Stimulated activated CD8-positive, alpha-beta memory T cell treated with anti-CD3 and anti-CD28 coated beads, Interleukin-4, amount 100 ng/mL, for 24 hours (primary cell): ENCODE data around the gene WNT9A.
"Not testable (repeated sequence)": the region's sequence is repeated elsewhere in the genome, so short reads cannot be mapped to it uniquely, and the experiment has no call there.

Source experiments
- DNase-seq: peaks from one replicate; pipeline ENCODE4 v3.0.0-alpha.2; 2020; ENCODE audit warnings: low read depth

The WNT9A gene

DNA sequence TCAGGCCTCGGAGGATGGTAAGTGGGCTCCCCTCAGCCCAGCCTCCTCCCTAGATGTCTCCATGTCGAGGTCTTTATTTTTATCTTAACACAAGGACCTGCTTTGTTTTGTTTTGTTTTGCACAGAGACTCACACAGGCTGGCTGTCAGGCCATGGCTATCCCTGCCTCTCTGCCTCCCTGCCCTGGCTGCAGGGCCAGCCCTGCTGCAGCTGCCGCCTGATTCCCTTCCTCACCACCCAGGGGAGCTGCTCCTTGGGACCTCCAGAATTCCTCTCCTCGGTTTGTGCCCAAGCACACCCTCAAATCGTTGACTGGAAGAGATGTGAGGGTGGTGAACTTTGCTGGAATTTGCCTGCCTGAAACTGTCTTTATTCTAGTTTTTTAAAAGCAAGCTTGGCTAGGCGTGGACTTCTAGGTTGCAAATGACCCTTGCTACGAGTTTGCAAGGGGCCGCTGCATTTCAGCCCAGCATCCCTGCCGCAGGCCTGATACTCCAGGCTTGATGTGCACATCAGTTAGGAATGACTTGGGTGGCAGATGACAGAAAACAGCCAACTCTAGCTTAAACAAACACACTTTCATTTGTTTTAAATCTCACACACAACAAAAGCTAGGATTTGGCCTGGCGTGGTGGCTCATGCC, 37.1 kb downstream of the WNT9A start:
- no peak for DNase-seq

DNA sequence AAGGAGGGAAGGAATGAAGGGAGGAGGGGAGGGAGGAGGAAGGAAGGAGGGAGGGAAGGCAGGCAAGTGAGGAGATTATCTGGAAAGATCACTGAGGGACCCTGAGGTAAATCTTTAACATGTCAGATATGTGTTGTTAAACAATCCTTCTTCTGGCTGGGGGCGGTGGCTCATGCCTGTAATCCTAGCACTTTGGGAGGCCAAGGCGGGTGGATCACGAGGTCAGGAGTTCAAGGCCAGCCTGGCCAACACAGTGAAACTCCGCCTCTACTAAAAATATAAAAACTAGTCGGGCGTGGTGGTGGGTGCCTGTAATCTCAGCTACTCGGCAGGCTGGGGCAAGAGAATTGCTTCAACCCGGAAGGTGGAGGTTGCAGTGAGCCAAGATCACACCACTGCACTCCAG, 37.8 kb downstream of the WNT9A start:
- not testable (repeated sequence) for DNase-seq

DNA sequence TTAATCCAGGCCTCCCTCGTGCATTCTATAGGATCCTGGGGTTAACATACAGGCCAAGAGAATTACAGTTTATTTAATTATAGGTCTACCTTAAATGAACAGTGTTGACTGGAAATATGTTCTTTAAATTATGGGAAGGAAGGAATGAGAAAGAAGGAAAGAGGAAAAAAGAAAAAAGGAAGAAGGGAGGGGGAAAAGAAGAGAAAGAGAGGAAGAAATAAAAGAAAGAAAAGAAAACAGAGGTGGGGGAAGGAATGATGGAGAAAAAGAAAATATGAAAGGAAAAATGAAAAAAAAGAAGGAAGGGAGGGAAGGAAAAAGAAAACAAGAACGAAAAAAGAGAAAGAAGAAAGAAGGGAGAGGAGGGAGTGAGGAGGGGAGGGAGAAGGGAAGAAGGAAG, 38.5 kb downstream of the WNT9A start:
- no peak for DNase-seq

DNA sequence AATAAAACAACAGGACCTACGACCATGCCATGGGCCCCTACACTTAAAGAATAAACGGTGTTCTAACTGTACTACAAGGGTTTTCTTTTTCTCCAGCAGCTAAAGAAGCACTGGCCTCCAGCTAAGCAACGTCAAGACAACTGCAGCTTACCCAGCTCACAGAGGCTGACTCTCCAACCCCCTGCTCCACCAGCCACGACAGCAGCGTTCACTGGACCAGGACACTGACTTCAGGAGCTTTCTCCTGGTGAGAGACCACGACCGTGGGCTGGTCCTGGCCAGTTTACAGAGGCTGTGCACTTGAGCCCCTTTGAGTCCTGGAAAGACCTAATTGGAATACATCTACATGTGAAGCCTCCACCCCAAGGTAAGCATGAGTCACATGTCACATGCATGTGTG, 39.4 kb downstream of the WNT9A start:
- no peak for DNase-seq

DNA sequence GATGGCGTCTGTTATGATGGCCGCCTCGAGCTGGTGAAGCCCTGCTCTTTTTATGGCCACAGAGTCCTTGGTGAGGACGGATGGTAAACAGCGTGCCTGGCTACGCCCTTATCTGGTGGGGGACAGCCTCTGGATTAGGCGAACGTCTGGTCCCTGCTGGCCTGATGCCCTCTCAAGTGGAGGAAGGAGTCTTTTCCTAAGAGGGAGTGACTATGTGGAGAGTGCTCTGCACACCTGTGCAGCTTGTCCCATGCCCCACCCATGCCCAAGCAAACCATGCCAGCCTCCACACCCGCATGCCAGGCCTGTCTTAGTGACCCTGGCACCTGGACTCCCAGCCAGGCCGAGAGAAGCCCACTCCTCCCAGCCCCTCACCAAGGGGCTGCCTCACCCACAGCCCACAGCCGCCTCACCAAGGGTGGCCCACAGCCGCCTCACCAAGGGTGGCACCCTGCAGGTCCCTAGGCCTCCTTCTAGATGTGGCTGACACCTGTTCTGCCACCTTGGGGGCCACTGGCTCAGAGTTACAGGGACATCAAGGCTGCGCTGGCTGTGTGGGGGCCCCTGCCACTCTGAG, 40.2 kb downstream of the WNT9A start:
- no peak for DNase-seq

DNA sequence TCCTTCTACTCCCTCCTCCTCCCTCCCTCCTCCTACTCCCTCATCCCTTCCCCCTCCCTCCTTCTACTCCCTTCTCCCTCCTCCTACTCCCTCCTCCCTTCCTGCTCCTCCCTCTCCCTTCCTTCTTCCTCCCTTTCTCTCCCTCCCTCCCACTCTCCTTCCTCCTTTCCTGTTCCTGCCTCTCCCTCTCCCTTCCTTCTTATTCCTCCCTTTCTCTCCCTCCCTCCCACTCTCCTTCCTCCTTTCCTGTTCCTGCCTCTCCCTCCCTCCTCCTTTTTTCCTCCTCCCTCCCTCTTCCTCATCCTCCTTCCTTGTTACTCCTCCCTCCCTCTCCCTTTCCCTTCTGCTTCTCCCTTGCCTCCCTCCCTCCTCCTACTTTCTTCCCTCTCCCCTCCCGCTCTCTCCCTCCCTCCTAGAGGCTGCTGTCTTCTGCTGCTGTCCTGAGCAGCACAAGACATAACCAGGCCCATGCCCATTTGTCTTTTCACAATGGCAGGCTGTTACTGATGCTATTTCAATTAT, 41.1 kb downstream of the WNT9A start:
- DNase-seq = no peak

DNA sequence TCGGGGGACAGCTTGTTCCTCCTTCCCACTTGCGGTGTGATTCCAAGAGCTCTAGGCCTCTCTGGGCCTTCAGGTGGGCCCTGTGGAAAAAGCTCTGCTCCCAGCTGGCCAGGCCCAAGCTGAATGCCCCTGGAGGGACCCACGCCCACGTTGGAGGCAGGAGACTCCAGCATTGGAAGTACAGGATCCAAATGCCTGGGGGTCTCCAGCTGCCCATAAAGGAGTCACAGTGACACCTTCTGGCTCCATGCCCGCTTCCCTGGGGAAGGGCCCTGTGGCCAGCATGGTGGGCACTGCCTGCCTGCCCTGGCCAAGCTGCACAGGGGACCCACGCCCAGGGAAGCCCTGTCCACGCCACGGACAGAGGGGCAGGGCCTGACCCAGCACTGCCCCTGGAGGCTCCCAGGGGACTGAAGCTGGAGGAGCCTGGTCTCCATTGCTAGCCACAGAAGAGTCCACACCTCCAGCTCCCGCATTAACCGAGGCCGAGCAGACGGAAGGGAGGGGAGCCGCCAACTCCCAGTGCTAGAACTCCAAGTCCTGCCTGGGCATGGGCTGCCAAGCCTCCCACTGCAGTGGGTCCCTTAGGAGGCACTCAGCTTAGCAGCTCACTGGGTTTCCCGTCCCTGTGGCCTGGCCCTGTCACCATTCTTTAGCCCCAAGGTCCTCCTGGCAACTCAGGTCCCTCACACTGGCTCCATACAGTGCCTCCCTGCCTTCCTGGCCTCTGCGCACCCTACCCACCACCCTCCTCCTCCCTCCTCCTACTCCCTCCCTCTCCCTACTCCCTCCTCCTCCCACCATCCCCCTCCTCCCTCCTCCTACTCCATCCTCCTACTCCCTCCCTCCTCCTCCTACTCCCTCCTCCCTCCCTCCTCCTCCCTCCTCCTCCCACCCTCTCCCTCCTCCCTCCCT, 41.9 kb downstream of the WNT9A start:
- no peak for DNase-seq

DNA sequence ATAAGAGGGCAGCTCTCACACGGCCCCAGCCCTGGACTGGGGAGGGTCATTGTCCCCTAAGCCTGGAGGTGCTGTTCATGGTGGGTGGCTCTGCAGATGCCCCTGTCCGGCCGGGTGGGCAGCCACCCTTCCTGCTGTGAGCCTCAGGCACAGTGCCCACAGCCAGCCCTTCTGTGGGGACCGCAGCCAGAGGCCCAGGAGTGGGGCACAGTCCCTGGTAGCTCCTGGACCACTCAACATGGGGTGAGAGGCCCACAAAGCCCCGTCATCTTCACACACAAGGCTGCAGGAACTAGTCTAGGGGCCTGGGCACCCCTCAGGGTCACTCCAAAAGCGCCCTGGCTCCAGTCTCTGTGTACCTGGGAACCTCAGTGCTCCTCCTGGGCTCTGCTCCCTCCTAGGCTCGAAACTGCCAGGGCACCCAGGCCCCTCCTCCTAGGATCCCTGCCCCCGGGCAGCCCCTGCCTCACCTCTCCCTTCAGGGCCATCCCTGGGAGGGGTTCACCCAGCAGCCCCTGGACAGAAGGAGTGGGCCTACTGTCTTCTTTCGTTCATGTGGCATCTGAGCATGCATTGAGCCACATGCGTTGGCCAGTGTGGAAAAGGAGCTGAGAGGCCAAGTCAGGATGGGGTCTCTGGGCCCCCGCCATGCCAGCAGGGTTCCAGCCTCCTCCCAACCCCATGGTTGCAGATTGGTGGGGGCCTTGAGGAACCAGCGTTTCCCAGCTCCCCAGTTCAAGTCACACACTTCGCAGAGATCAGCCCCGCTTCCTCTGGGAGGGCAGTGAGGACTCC, 43.0 kb downstream of the WNT9A start:
- DNase-seq = no peak

DNA sequence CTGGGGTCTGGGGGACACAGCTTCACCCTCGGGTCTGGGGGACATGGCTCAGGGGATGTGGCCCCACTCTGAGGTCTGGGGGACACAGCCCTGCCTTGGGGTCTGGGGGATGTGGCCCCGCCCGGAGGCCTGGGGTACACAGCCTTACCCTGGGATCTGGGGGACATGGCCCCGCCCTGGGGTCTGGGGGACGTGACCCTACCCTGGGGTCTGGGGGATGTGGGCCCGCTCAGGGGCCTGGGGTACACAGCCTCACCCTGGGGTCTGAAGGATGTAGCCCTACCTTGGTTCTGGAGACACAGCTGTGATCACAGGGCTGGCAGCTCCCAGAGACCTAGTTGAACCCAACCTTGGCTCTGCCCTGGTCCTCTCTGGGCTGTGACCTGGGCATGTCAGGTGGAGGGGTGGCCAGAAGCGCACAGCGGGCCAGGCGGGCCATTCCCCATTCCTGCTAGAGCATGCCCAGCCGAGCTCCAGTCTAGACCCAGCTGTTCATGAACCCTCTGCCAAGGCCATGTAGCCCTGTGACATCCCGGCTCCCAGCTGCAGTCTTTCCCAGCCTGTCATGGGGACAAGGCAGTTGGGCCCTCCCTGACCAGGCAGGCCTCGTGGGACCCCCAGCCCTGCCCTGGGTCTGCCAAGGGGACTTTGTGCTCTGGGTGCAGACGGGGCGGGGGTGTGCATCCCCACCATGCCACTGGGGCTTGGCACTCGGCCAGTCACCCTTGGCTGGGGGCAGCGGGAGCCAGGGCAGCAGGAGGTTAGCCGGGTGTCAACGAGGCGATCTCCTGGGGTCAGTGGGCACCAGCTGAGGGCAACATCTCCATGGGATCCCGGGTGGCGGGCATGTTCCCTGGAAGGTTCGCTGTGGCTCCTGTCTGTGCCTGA, 43.9 kb downstream of the WNT9A start:
- no peak for DNase-seq

DNA sequence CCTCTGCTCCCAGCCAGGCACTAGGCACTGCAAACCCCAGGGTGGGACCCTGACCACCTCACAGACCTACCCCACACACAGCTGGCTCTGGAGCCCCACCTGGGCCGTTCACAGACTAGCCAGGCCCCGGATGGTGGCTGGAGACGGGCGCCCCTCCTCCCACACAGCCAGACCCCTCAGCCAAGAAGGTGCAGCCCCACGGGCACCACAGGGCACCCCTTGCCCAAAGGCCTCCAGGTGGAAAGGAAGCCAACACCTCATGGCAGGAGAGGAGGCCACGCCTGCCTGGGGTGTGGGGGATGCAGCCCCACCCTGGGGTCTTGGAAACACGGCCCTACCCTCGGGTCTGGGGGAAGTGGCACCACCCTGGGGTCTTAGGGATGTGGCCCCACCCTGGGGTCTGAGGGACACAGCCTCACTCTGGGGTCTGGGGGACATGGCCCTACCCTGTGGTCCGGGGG, 44.6 kb downstream of the WNT9A start:
- no peak for DNase-seq

DNA sequence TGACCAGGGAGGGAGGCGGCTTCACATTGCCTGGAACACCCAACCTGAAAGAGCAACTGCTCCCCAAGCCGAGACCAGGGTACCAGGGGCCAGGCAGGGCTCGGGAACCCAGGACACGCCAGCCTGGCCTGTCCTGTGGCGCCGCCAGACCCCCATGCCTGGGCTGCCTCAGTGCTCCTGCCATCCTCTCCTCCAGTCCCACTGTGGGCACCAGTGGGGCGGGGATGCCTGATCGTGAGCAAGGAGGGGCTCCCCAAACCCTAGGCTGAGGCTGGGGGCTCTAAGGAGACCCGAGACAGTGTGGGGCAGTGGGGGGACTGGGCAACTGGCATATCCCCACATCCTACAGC, 45.1 kb downstream of the WNT9A start:
- DNase-seq = no peak

DNA sequence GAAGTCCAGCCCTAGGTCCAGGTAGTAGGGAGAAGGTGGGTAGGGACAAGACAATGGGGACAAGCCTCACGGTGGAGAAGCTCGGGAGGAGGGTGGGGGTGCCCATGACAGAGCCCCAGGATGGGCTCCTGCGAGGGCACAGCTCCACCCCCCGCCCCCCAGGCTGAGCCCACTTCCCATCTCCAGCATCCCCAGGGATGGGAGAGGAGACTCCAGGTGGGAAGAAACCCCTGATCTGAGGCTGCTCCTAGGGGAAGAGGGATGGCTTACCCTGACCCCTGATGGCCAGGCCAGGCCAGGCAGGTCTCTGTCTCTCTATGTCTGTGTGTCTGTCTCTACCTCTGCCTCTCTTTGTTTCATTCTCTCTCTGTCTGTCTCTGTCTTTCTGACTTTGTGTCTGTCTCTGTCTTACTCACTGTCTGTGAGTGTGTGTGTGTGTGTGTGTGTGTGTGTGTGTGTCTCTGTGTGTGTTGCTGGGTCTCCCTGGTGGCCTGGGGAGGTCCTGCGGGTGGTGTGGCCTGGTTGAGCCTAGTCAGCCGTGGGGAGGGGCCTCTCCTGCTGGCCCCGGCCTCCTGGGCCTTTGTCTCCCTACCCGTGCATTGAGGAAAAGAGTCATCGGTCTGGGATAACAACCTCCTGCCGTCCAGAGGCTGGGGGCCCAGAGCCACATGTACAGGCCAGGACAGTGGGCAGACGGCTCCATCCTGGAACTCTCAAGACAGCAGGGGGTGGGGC, 45.7 kb downstream of the WNT9A start:
- no peak for DNase-seq

DNA sequence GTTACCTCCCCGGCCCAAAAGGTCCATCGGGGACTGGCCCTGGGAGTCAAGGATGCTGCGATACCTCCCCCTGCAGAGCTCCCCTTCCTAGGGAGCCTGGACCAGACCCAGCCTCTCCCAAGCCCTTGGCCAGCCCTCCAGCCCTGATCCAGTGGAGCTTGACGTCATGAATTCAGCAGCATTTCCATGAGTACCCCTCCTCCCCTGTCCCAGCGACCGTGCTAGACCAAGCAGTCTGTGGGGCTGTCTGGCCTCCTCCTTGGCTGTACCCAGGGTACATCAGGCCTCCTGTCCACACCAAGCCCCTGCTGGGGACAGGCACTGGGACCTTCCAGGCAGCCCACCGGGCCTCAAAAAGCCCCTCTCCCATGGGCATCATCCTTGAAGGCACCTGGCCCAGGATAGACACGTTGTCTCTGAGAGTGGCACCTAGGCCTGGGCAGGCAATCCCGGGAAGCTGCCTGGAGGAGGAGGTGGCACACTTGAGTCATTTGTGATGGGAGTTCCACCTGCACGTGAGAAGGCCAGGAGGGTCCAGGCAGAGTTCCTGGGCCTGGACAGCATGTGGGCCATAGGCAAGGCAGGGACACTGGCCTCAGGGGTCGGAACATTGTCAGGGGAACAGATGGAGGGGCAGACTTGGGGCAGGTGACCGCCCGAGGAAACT, 46.4 kb downstream of the WNT9A start:
- DNase-seq = no peak

DNA sequence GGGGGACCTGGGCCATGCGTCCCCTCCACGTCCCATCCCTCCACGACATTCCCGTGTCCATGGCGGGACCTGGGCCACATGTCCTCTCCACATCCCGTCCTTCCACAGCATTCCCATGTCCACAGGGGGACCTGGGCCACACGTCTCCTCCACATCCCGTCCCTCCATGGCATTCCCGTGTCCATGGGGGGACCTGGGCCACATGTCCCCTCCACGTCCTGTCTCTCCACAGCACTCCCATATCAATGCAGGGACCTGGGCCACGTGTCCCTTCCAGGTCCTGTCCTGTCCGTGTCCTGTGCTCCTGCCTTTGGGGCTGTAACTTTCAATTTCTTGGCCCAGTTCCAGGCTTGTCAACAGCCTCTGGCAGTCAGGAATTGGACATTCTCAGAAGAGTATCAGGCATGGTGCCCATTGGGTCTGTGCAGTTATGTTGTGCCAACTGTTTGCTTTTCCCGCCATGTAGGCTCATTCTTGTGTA, 47.1 kb downstream of the WNT9A start:
- no peak for DNase-seq

DNA sequence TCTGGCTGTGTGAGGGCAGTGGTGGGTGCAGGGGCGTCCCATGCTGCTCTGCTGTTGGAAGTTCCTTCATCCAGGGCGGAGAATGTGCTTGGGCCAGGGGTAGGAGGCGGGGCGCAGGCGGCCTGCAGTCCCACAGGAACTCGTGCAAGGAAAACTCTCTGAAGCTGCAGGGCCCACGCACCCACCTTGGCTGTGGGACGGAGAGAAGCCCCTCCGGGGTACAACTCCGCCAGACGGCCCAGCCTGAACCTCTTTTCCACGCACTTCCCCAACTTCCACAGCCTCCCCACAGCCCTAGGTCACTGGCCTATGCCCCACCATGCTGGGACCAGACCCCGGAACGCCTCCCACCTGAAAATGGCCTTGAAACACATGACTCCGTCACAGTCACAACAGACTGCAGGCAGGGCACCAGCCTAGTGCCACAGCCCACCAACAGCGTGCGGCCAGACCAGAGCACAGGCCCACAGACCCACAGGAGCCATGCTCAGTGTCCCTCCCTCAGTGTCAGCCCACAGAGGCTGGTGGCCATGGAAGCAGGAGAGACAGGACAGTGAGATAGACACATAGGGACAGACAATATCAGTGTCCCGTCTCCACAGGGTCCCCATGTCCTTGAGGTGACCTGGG, 47.8 kb downstream of the WNT9A start:
- DNase-seq = no peak

DNA sequence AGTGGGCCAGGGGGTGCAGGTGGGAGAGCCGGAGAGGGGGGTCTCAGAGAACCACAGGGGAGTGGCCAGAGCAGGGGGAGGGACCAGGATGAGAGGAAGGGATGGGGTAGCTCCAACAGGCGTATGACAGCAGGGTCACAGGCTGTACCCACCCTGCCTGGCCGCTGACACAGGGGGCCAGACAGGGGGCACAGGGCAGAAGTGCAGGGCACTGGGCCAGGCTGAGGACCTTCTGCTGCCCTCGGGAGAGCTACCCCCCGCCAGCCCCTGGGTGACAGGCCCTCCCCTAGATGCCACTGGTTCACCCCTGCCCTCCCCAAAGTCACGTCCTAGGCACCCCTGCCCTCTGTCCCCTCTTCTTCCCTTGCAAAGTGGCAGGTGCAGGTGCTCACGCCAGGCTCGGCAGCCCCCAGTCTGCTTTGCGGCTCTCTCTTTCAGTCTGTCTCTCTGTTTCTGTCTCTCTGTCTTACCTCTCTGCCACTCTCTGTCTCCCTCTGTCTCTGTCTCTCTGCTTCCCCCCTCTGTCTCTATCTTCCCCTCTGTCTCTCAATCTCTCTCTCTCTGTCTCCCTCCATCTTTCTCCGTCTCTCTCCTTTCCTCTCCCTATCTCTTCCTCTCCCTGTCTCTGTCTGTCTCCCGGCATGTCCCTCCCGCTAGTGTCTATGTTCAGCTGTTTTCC, 48.5 kb downstream of the WNT9A start:
- DNase-seq = no peak

DNA sequence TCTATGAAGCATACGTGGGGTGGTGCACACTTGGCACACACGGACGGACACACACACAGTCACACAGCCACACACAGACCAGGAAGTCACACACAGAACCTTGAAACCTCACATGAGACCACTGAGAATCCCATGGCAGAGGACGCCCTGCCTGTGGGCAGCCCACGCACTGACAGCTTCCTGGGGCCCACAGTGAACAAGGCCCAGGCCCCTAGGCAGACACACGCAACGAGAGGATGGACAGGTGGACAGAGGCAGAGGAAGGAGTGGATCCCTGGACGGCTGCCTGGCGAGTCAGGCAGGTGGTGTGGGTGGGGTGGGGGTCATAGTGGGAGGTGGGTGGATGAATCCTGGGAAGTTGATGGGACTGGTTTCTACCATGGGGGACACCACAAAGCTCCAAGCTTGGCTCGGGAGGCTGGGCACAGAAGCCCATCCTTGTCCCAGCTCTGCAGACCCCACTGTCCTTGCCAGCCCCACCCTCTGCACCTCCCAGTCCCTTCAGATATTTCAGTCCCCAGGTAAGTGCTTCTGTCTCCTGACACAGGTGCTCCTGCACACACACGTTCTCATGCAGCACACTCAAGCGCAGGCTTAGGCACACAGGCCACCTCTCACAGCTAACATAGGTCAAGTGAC, 49.1 kb downstream of the WNT9A start:
- DNase-seq = no peak
